ENCODE results near the gene TNFAIP8L3.

The TNFAIP8L3 gene

DNA sequence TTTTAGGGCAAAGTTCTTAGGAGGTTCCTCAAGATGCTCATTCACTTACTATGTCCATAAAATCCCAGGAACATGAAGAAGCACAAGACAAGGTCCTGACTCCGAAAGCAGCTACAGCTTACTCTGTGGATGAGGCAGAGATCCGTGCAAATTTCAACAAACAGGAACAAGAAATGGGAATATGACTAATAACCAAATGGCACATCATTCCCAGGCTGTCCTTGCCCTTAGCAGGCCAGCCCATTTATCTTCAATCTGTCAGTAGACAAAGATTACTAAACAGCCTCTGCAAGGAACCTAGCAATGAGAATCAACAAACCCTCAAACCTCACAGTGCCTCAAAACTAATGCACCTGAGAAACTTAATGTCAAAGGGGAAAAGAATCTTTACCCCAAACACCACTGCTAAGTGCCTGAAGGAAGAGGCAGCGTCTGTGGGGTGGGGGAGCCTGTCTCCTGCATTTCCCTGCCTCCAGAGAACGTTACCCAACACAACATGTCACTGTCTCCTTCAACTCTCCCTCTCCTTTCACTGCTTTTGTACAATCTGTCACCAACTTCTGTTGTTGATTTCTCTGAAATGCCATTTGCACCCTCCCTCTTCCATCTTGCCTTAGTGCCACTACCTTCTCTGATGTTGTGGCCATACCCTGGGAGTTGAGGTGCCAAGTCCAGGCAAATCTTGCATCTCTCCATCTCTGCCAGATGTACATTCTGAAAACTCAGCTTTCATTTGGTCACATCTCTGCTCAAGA, 4.8 kb downstream of the TNFAIP8L3 start:
- DNase-seq (ENCODE audit: low read depth): no peak

DNA sequence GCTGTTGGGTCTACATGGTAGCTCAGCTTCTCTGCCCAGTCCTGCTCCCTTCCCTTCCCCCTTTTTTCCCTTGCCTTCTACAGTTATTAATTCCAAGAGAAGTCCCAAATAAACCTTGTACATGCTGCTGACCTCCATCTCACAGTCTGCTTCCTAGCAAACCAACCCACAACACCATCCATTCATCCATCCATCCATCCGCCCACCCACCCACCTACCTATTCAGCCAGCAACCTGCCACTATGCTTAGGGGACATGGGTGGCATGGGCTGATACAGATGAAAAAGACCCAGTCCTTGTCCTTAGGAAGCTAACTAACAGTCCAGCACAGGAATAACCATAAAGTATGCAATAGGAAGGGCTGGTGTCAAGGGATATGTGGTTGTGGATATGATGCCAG, 5.7 kb downstream of the TNFAIP8L3 start:
- DNase-seq (ENCODE audit: low read depth): no peak

GRCh38 chr15:51088585-51088984, 6.1 kb downstream of the TNFAIP8L3 start:
- DNase-seq (ENCODE audit: low read depth): no peak

DNA sequence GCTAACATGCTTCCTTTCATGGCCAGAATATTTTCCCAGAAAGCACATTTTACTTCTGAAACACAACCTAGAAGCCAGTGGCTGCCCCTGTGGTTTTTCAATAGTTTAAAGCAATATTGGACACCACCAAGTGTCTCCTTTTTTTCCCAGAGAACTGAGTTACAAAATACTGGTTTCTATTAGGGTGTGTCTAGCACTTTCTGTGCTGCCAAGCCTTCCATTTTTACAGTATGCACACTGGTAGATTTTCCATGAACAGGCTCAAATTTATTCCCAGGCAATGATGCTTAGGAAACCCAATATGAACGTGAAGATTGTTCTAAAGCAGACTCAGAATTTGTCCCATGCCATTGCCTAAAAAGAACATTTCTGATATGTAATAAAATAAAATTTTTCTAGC, 7.2 kb downstream of the TNFAIP8L3 start:
- no peak for DNase-seq (ENCODE audit: low read depth)

DNA sequence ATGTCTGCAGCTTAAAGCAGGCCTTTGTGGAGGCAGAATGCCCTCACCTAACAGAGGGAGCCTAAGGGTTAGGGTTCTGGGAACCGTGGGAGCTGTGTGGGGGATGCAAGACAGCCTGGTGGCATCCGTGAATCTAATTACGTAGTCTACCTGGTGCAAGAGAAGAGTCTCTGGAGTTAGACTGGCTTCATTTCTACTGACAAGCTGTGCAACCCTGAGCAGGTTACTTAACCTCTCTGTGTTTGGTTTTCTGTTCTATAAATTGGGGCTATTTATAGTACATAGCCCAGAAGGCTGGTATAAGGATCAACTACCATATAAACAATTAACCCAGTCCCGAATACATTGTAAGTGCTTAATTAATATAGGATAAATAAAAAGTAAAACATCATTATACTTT, 8.3 kb downstream of the TNFAIP8L3 start:
- DNase-seq (ENCODE audit: low read depth): no peak

- DNase-seq (ENCODE audit: low read depth): no peak
These were observed 8.9 kb downstream of the TNFAIP8L3 start for GRCh38 chr15:51085764-51086163.

DNA sequence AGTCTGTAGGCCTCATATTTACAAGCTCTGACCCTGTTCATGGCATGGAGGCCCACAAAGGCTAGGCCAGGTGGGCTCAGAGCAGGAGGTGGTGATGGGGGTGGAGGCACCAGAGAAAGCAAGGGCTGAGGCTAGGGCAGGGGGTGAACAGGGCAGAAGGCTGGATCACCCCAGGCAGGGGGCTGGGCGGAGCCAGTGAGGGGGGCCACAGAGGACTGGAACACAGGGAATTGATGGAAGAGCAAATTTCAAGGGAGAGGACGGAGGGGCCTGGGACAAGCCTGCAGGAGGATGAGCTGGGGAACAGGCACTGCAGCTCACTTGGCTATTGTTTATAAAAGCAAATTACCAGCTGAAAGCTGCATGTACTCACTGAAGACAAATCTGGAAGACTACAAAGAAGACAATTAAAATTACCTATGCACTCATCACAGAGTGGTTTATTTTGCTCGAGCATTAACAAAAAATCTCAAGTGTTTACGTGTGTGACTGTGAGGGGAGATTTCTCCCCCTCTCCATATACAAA, 11.0 kb downstream of the TNFAIP8L3 start:
- DNase-seq (ENCODE audit: low read depth): no peak

DNA sequence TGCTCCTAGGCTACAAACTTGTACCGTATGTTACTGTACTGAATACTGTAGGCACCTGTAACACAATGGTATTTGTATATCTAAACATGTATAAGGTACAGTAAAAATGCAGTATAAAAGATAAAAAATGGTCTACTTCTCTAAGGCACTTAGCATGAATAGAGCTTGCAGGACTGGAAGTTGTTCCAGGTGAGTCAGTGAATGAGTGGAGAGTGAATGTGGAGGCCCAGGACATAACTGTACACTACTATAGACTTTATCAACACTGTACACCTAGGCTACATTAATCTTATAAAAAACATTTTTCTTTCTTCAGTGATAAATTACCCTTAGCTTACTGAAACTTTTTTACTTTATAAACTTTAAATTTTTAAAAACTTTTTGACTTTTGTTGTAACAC, 12.5 kb downstream of the TNFAIP8L3 start:
- no peak for DNase-seq (ENCODE audit: low read depth)

GRCh38 chr15:51080286-51080685, 14.4 kb downstream of the TNFAIP8L3 start:
- no peak for DNase-seq (ENCODE audit: low read depth)

GRCh38 chr15:51079226-51079625, 15.5 kb downstream of the TNFAIP8L3 start:
- no peak for DNase-seq (ENCODE audit: low read depth)

GRCh38 chr15:51077221-51078153, 17.2 kb downstream of the TNFAIP8L3 start:
- peak; percentile 4 for DNase-seq (ENCODE audit: low read depth)

DNA sequence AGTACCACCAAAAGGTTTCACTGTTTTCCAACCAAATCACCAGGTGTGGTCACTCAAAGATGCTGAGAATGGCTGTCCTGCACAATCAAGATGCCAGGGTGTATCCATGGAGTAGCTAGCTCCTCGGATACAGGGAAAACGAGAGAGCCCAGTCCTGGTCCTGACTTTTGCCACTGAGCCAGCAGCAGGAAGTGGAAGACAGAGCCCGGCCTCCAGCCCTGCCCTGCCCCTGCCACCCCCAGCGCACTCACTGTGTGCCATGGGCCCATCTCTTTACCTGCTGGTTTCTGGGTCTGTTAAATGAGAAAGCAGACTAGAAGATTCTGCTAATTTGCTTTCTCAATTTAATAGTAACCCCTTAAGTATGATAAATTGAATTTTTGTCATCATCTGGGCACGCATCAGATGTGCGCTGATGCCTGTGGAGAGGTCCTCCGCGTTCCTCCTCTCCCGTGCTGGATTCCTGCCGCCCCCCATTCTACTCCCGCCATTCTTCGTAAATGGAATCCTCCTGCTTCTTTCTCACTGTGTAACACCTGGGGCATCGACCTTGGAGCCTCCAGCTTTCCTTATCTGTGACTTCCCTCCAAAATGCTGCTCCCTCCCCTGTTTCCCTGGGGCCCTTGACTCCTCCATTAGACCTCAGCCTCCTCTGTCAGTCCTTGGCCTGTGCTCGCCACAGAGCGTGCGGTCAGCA, 18.0 kb downstream of the TNFAIP8L3 start:
- no peak for DNase-seq (ENCODE audit: low read depth)

- no peak for DNase-seq (ENCODE audit: low read depth)
These were observed 18.7 kb downstream of the TNFAIP8L3 start for GRCh38 chr15:51075826-51076523.

DNA sequence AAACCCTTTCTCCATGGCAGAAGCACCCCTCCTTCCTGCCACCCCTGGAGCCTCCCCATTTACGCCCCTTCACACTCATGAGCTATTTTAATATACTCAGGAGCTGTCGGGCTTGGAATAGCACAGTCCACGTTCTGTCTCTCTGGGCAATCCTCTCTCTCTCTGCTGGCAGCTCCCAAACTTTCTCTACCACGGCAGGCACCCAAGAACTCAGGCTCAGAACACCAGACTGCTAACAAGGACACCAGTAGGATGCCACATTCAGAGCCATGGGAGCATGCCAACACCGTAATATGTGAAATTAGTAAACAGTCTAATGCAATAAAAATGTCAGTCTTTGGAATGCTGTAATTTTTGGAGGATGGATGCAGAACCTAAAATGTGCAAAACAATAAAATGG, 19.3 kb downstream of the TNFAIP8L3 start:
- DNase-seq (ENCODE audit: low read depth): no peak

- no peak for DNase-seq (ENCODE audit: low read depth)
These were observed 19.8 kb downstream of the TNFAIP8L3 start for GRCh38 chr15:51074926-51075325.

DNA sequence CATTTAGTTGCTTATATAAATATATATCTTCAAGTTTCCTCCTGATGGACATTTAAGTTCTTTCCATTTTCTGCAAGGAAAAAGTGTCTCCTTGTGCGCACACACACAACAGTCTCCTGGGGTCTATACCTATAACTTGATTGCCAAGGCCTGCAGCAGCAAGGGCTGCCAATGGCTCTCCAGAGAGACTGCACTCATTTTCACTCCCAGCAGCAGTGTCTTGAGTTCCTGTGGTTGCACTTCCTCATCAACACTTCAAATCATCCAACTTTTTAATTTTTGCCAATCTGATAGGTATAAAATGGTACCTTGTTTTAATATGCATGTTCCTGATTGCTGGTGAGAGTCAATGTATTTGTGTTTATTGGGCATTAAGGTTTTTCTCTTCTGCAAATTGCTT, 23.1 kb downstream of the TNFAIP8L3 start:
- no peak for DNase-seq (ENCODE audit: low read depth)

DNA sequence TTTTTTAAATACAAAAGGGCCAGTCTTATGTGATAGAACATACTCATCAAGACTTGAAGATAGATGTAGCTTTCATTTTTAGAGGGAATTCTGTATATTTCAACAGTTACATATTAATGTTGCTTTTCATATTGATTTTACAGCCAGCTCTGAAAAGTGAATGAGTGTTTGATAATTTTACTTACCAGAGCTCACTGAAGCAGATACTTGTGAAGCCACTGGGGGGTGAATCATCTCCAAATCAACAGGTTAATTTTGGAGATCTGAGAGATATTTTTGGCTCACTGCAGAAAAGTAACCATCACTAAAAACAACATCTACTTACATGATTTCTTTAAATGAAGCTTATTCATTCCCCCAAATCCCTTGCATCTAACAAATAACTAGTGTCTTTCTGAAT, 24.7 kb downstream of the TNFAIP8L3 start:
- DNase-seq (ENCODE audit: low read depth): no peak

DNA sequence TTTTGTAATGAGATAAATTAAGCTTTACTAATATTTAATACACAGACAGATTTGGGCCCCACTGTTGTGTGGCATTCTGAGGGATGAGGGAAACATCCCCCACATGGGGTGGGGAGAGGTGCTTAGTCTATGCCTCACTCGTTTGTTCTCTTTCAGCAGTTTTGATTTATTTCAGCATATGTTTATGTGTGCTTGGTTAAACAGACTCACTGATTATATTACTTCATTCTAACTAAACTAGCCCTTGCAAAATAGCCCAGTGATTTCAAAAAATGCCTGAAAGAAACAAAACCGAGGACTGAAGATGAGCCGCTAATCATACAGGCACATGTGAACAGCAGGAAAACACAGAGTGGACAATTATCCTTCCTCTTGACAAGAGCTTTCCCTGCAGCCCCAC, 27.2 kb downstream of the TNFAIP8L3 start:
- no peak for DNase-seq (ENCODE audit: low read depth)

DNA sequence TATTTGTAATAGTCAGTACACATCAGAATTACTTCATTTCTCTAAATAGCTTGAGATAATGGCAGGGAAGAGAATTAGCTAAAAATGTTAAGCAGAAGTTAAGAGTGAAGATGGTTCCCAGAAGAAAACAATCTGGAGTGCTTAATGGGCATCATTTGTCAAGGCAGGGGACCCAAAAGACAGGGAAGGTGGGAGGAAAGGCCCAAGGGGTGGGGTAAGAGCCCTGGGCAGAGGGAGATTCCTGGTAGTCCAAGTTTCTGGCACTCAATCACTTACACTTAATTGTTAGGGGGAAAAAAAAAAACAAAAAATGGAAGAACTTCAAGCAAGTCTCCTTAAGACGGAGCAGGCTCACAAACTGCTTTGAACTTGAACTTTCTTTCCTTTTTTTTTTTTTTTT, 28.9 kb downstream of the TNFAIP8L3 start:
- DNase-seq (ENCODE audit: low read depth): no peak

- no peak for DNase-seq (ENCODE audit: low read depth)
These were observed 29.4 kb downstream of the TNFAIP8L3 start for GRCh38 chr15:51065261-51065660.

GRCh38 chr15:51062736-51063135, 32.0 kb downstream of the TNFAIP8L3 start:
- DNase-seq (ENCODE audit: low read depth): no peak

Measured in T-helper 22 cell (primary cell).